ENCODE results near the gene PCNX4. TPM values are rescaled to one million over a fixed set of nuclear protein-coding genes. Genes with fewer than 3 reads are reported as not detected.

PCNX4 gene
- total RNA-seq, 1 experiment from 2014 or later, result 48.4 TPM

DNA sequence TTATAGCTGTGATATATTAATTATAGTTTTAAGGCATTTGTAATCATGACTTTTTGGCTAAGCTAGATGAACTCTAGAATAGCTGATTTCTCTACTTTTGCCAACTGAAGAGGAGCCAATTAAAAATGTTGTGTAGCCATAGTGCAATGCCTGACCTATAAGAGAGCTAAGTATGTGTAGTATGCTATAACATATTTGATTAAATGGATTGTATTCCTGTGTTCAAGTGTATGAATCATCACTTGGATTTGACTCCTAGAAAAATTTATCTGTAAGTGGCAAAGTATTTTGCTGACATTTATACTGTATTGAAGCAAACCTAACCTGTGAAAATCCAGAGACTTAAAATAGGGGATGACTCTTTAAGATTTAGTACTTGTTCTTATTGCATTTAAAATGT lies 34.2 kb downstream of the PCNX4 start:
- H3K27ac ChIP-seq (ENCODE audit: low read depth, low read length), result no peak overlapping the region
- no peak for TF ChIP-seq SRF (IDR thresholded peaks at IDR 0.05; ENCODE audit: low read depth)
- TF ChIP-seq JUND (IDR thresholded peaks at IDR 0.05), result no peak
- TF ChIP-seq, protein P1, sequence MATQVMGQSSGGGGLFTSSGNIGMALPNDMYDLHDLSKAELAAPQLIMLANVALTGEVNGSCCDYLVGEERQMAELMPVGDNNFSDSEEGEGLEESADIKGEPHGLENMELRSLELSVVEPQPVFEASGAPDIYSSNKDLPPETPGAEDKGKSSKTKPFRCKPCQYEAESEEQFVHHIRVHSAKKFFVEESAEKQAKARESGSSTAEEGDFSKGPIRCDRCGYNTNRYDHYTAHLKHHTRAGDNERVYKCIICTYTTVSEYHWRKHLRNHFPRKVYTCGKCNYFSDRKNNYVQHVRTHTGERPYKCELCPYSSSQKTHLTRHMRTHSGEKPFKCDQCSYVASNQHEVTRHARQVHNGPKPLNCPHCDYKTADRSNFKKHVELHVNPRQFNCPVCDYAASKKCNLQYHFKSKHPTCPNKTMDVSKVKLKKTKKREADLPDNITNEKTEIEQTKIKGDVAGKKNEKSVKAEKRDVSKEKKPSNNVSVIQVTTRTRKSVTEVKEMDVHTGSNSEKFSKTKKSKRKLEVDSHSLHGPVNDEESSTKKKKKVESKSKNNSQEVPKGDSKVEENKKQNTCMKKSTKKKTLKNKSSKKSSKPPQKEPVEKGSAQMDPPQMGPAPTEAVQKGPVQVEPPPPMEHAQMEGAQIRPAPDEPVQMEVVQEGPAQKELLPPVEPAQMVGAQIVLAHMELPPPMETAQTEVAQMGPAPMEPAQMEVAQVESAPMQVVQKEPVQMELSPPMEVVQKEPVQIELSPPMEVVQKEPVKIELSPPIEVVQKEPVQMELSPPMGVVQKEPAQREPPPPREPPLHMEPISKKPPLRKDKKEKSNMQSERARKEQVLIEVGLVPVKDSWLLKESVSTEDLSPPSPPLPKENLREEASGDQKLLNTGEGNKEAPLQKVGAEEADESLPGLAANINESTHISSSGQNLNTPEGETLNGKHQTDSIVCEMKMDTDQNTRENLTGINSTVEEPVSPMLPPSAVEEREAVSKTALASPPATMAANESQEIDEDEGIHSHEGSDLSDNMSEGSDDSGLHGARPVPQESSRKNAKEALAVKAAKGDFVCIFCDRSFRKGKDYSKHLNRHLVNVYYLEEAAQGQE (IDR thresholded peaks at IDR 0.05; ENCODE audit: low read depth), result no peak
- TF ChIP-seq FOSL1 (IDR thresholded peaks at IDR 0.05; ENCODE audit: low read depth), result no peak
- no peak for TF ChIP-seq TCF7L2 (IDR thresholded peaks at IDR 0.05; ENCODE audit: borderline replicate concordance, extremely low read depth, insufficient read depth, insufficient read length)
- no peak for TF ChIP-seq SP1 (IDR thresholded peaks at IDR 0.05; ENCODE audit: low read depth)
- TF ChIP-seq, protein P2, sequence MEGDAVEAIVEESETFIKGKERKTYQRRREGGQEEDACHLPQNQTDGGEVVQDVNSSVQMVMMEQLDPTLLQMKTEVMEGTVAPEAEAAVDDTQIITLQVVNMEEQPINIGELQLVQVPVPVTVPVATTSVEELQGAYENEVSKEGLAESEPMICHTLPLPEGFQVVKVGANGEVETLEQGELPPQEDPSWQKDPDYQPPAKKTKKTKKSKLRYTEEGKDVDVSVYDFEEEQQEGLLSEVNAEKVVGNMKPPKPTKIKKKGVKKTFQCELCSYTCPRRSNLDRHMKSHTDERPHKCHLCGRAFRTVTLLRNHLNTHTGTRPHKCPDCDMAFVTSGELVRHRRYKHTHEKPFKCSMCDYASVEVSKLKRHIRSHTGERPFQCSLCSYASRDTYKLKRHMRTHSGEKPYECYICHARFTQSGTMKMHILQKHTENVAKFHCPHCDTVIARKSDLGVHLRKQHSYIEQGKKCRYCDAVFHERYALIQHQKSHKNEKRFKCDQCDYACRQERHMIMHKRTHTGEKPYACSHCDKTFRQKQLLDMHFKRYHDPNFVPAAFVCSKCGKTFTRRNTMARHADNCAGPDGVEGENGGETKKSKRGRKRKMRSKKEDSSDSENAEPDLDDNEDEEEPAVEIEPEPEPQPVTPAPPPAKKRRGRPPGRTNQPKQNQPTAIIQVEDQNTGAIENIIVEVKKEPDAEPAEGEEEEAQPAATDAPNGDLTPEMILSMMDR (IDR thresholded peaks at IDR 0.05 in 2 of 3, conservative IDR thresholded peaks at IDR 0.05 in 1 of 3; ENCODE audit: borderline replicate concordance in 1 of 3, insufficient read depth in 1 of 3, low read depth in 2 of 3, low read length in 2 of 3), result no peak
- no peak overlapping the region for H3K9ac ChIP-seq (ENCODE audit: low read length)
- no peaks in the 10 kb centered on the region for H4K20me1 ChIP-seq (ENCODE audit: insufficient read depth)
- no peaks in the 10 kb centered on the region for H3K9me3 ChIP-seq (ENCODE audit: control insufficient read depth in 1 of 2, insufficient read depth in 1 of 2, low read depth in 1 of 2, low read length in 2 of 2)
- H3K9me2 ChIP-seq (ENCODE audit: insufficient read depth), result no peaks in the 10 kb centered on the region
- H3K79me2 ChIP-seq (ENCODE audit: insufficient read depth, low read length), result no peaks in the 10 kb centered on the region
- ChIA-PET RAD21 (ENCODE audit: low non-redundant PET in 1 of 2, low total read pairs in 2 of 2, uncharacterized antibody in 2 of 2, unreplicated experiment in 2 of 2) (no interaction called here), POLR2A (no interaction called here), CTCF (no interaction called here)
- intact Hi-C loops (cut with micrococcal nuclease), result no loop called here
- H3K27me3 ChIP-seq (ENCODE audit: insufficient read depth, low read length), result no peaks in the 10 kb centered on the region
- H3K4me2 ChIP-seq (ENCODE audit: low read length), result no peak overlapping the region
- no peak overlapping the region for H2AFZ ChIP-seq (ENCODE audit: low read depth, low read length, poor library complexity, severe bottlenecking)
- no TSS peak for BruUV-seq (replicated peaks)
- H3K36me3 ChIP-seq (ENCODE audit: control insufficient read depth in 1 of 2, insufficient read depth in 2 of 2, low read length in 2 of 2), result peaks cover 28 to 36% of the 10 kb centered on the region in 2 experiments
- ATAC-seq, result no peak
- H3K4me3 ChIP-seq (replicated peaks in 1 of 2; ENCODE audit: low read depth in 1 of 2, low read length in 2 of 2), result no peak overlapping the region
- no peaks in the 10 kb centered on the region for H3K4me1 ChIP-seq (ENCODE audit: control insufficient read depth in 1 of 2, insufficient read depth in 2 of 2, low read length in 2 of 2)
- DNase-seq (ENCODE audit: low read depth, low spot score), result no peak

All from HCT116 (cell line).